Measurements from ENCODE around the gene MRTFA.

Gene MRTFA

DNA sequence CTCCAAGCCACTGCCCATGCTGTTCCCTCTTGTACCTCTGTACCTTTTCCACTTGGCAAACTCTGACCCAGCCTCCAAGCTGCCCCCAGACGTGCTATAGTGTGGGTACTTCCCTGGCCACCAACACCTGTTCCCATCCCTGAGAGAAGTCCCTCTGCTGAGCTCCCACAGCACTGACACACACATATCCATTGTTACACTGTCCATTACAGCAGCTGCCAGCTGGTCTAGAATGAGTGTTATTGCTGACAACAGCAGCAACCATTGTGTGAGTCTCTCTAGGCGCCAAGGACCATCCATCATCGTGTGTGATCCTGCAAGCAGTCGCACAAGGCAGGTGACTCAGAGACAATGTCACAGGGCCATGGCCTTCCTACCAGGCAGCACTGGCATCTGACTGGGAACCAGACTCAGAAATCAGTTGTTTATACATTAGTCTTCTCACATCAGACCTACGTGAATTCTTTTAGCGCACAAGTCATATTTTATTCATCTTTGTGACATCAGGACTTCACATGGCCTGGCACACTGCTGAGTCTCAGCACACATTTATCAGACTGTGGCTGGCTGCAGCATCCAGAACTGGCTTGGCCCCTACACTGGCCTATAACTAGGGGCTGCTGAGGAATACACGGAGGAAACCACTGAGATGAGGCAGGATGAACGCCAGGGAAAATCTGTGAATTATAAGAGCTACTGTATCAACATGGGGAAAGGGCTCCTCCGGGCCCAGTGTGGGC is 209.8 kb downstream of the MRTFA start:
- no peak for ATAC-seq
- DNase-seq = no peak

DNA sequence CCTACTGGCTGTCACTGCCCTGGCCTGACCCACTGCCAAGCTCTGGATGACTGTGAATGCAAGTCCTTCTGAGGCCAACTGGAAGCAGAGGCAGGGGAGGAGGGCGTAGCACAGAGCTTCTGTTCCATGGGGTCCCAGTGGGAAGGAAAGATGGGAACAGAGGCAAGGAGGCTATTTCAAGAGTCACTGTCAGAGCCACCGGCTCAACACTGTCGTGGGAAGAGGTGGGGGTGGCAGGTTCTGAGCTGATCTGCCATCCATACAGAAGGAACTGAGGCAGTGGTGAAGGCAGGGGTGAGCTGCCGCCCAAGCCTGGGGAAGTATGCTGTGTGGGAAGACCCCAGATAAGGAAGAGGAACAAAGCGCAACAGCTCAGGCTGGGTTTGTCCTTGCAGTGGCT is 211.4 kb downstream of the MRTFA start:
- ATAC-seq = no peak

DNA sequence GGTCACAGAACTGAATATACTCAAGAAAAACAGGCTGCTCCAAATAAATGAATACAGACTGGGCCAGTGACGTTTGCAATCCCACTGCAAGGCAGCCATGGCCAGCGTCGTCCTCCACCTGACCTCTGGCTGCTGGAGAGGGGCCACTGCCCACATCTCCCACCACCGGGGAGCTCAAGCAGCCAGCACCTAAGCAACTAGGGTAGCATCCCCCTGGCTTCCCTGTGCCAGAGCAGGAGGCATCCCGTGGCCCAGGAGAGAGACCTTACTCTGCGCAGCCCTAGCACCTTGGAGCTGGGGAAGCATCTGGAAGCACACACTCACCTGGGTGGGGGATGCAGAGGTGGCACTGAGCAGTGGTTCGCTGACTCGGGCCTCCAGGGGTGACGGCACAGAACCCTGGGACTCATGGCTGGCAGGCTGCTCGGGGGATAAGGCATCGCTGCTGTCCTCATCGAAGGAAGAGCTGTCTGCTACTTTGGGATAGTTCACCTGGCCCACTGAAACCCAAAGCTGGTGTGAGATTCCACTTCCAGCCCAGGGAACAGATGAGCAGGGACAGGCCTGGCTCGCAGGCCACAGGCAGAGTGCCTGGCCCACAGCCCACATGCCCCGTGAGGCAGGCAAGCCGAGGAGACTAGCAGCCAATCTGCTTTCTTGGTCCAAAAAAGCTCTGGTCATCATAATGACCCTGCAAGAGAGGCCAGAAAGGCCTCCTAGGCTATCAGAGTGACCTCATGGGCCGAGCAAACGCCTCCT is 212.5 kb downstream of the MRTFA start:
- no peak for ATAC-seq
- DNase-seq = no peak

More for the DNA sequence above, 211.4 kb downstream of the MRTFA start:
- no peak for DNase-seq

DNA sequence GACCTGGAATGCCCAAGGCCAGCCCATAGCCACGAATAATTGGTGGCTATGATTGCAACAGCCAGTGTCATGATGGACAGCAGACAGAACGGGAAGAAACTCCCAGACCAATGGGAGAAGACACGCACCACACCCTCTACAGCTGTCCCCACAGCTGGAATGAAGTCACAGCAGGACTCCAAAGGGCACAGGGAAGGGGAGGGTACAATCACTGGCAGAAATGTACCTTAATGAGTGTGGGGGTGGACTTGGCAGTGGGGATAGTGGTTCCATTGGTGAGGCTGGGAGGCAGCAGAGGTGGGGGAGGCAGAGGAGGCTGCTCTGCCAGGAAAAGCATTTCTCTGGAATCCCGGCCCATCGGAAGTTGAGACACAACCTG is 213.2 kb downstream of the MRTFA start:
- no peak for ATAC-seq
- no peak for DNase-seq

DNA sequence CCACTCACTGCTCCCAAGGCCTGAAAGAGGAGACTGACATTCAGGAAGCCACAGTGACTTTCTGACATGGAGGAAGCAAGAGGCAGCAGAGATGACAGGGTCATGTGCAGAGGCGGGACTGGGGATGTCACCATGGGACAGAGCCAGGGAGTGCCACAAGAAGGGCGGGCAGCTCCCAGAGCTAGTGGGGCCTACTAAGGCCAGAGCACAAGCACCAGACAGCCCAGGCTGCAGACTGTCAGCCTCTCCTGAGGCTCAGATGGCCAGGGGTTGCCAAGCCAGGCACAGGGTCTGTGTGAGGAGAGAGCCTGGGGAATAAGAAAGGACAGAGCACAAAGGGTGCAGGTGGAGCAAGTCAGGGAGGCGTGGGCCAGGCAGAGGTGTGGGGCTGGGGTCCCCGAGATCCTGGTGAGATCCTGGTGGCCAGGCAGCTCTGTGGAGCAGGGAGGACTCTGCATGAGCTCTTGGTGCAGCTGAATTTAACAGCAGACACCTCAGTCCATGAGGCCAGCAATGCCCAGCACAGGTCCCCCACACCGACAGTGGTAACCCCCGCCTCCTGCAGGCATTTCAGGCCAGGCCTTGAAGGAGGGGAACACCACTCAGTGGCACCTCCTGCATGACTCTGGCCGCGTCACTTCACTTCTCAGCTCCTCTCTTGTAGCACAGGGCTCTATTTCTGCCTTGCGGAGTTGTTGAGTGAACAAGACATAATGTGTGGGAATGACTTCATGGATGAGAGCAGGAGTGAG is 213.8 kb downstream of the MRTFA start:
- ATAC-seq = peak; percentile 21
- no peak for DNase-seq

- DNase-seq = no peak
- no peak for ATAC-seq
These were observed 214.6 kb downstream of the MRTFA start for GRCh38 chr22:40421941-40422340.

DNA sequence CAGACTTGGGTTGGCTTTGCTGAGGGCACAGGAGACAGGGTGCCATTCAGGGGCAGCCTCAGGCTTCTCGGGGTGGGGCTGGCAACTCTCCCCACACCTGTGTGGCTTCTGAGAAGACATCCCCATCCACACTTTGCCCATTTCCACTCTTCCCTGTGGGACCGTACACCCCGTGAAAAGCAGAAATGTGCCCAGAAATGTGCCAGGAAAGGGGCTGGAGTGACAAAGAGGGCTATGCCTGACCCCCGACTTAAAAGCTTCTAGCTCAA is 215.5 kb downstream of the MRTFA start:
- DNase-seq (no peak), ATAC-seq (no peak)

GRCh38 chr22:40420341-40421081 is 216.0 kb downstream of the MRTFA start:
- DNase-seq = no peak
- no peak for ATAC-seq

- DNase-seq (no peak), ATAC-seq (no peak)
These were observed 216.8 kb downstream of the MRTFA start for GRCh38 chr22:40419718-40420117.

DNA sequence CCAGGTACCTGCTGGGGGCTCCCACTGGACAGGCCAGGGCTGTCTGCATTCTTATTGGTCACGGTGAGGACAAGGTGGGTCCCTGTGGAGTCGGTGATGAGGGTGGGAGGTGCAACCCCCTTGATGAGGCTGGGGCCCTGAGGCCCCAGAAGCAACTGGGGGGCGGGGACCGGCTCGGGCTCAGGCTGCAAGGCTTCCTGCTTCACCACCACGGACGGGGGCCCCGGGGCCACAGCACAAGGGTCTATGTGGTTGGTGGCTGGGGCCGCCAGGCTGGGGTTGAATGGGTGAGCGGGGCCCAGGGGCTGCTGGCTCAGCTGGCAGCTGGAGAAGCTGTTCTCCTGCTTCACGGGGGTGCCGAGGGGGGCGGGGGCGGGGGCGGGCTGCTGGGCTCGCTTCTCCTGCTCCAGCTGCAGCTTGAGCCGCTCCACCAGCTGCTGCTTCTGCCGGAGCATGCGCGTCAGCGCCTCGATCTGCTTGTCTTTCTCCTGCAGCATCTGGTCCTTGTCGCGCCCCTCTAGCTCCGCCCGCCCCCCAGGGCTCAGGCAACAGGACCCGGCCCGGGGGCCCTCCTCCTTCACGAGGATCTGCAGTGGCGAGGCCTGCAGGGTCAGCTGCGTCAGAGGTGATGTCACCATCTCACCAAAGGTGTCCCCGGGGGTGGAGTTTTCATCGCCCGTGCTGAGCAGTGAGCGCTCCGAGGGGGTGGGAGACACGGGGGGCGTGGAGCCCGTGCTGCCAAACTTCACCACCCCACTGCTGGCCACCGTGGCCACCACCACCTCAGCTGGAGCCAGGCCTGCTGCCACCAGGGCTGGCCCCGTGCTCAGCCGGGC is 217.9 kb downstream of the MRTFA start:
- ATAC-seq (peak; percentile 24), DNase-seq (peak; percentile 32)

DNA sequence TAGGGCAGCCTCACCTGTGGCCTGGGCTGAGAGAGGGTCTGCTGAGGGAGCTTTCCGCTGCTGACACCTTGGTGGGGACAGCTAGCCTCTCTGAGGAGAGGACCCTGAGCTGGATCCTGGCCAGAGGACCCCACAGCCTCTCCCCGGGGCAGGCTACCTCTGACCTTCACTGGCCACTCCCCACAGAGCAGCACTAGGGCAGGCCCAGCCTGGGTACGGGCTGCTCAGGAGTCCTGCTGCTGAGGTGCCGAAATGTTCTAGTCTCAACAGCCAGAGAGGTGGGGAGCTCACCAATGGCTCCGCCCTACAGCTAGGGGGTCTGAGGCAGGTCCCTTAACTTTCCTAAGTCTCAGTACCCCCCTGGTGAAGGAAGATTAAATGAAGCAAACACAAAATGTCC is 218.6 kb downstream of the MRTFA start:
- DNase-seq = no peak

GRCh38 chr22:40417041-40417440 is 219.5 kb downstream of the MRTFA start:
- ATAC-seq (no peak), DNase-seq (no peak)

More for the DNA sequence above, 218.6 kb downstream of the MRTFA start:
- no peak for ATAC-seq

DNA sequence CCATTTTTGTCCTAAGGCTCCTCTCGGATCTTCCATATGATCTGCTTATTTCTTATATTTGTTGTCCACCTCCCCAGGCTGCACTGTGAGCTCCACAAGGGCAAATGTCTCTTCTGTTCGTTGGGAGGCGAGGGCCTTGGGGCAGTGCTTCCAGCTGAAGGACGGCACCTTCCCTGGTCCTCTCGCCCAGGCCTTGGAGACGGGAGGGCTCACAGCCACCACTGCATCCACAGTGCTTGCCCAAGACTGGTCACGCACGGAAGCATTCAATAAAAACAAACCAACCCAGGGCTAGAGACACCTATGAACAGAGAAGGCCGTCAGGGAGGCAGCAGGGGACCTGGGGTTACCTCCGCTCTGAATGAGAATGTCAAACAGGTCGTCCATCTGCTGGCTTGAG is 219.9 kb downstream of the MRTFA start:
- ATAC-seq = no peak
- no peak for DNase-seq

GRCh38 chr22:40416267-40416570 is 220.3 kb downstream of the MRTFA start:
- ATAC-seq (no peak), DNase-seq (no peak)

GRCh38 chr22:40415531-40416266 is 220.8 kb downstream of the MRTFA start:
- ATAC-seq (no peak), DNase-seq (no peak)

GRCh38 chr22:40414838-40415505 is 221.5 kb downstream of the MRTFA start:
- DNase-seq (no peak), ATAC-seq (no peak)

- ATAC-seq = no peak
These were observed 222.2 kb downstream of the MRTFA start for GRCh38 chr22:40414311-40414710.

GRCh38 chr22:40413873-40414272 is 222.6 kb downstream of the MRTFA start:
- DNase-seq = no peak
- ATAC-seq = no peak

More at GRCh38 chr22:40414311-40414710, 222.2 kb downstream of the MRTFA start:
- DNase-seq = no peak

DNA sequence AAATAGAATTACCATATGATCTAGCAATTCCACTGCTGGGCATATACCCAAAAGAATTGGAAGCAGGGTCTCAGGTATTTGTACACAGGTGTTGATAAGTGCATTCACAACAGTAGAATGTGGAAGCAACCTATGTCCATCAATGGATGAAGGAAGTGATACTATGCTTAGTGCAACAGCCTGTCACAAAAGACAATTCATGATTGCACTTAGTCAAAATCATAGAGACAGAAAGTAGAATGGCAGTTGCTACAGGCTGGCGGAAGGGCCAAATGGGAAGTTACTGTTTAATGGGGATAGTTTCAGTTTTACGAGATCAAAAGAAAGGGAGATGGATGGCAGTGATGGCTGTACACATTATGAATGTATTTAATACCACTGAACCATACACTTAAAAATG is 224.1 kb downstream of the MRTFA start:
- ATAC-seq (no peak), DNase-seq (no peak)

DNA sequence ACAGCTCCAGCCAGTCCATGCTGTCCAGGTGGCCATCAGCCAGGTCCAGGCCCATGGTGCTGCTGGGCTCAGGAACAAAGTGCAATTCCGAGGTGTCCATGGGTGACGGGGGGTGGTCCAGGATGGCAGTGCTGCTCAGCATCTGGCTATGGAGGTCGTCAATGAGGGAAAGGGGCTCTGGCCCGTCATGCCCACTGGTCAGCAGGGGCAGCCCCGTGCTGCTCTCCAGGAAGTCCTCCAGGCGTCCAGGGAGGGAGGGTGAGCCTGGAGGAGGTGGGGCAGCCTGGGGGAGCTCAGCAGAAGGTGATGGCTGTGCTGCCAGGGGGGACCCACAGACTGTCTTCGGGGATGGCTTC is 225.0 kb downstream of the MRTFA start:
- DNase-seq = no peak
- ATAC-seq = no peak
